CD4-positive, alpha-beta T cell treated with Interleukin-21 for 1 hour (primary cell): ENCODE data around the gene E2F1.
"Not testable (repeated sequence)": the region's sequence is repeated elsewhere in the genome, so short reads cannot be mapped to it uniquely, and the experiment has no call there.

Source experiments
- DNase-seq: peaks from one replicate; pipeline ENCODE4 v3.0.0-alpha.2; 2020

Gene E2F1

GRCh38 chr20:33656783-33657703, 29.1 kb downstream of the E2F1 start:
- DNase-seq, result no peak

- DNase-seq, result no peak
Measured at GRCh38 chr20:33656010-33656782, 30.0 kb downstream of the E2F1 start.

DNA sequence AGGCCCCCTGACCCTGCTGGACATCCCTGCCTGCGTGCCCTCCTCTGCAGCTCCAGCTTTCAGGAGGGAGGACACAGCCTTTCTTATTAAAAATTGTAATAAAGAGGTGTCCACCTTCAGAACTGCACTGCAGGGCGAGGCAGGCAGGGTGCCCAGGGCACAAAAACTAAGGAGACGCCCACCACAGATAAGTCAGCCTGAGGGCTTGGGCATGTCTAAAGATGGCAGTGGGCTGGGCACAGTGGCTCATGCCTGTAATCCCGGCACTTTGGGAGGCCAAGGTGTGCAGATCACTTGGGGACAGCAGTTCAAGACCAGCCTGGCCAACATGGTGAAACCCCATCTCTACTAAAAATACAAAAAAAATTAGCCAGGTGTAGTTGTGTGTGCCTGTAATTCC, 31.0 kb downstream of the E2F1 start:
- DNase-seq, result no peak

DNA sequence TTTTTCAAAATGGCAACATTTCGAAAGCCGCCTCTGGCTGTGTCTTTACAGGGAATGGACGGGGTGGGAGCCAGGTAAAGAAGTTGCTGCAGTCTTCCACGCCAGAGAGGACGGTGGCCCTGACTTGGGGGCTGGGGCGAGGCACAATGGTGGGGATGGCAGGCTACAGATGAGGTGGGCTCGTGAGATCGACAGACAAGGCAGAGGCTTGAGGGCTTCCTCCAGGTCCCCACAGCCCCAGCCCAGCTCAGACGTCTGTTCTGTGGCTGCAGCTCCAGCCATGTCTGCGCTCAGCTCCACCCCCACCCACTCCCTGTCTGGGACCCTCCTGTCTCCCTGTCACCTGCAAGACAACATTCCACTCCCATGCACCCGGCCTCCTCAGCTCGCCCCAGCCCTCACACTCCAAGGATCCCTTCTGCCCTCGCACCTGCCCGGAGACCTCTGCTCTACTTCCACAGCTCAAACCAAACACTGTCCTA, 31.5 kb downstream of the E2F1 start:
- no peak for DNase-seq

DNA sequence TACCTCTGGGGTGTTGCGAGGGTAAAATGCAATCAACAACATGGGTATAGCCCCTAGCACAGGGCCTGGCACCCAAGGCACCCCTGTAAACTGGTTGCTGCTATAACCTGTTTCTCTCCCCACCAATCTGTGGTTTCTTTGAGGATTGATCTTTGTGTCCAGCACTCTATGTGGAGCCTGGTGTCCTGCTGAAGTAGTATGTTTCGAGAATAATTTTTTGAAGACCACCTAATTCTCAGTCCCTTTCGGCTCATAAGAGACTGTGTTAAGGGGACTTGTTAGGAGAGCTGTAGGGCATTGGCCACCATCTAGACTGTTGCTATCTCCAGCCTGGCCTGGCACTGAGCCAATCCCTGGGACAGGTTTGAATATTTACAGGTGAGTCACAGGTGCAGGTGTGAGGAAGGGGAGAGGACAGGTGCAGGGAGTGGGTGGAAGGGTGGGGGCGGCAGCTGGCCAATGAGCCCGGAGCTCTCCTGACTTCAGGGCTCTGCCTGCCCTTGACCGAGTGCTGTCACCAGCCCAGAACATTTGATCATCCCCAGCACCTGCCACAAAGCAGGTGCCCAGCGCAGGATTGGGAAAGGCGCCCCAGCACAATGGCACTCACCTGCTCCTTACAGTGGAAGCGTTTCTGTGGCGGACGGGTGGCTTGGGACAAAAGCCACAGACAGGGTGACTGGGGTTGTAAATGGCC, 32.1 kb downstream of the E2F1 start:
- DNase-seq, result no peak

DNA sequence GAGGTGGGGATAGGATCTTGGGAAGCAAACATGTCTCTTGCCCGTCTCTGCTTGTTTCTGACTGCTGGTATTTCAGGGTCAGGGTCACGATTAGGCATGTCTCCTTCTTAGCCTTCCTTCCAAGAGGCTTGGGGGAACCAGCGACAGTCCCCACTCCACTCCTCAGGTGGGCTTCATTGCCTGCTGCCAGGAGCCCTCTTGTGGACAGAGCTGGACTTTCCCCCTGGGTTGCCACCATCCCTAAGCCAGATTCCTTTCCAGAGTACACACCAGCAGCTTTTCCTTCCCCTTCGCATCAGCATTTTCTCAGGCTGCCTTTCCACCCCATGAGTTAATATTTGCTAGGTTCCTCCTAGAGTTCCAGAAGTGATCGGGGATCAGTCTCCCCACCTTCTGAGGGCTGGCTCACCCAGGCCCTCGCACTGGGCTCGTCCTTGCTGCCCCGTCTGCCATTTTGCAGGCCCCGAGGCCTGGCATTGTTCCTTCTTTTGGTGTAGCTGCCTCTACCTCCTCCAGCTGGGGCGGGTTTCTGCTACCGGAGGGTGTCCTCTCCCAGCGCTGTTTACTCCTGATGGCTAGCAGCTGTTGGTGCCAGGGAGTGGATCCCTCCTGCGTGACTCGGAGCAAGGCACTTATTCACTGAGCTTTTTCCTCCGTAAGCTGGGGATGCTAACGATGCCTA, 32.8 kb downstream of the E2F1 start:
- peak; percentile 53 for DNase-seq

GRCh38 chr20:33651562-33652048, 34.6 kb downstream of the E2F1 start:
- DNase-seq, result no peak

GRCh38 chr20:33650753-33651561, 35.2 kb downstream of the E2F1 start:
- DNase-seq, result no peak

GRCh38 chr20:33650111-33650752, 36.0 kb downstream of the E2F1 start:
- no peak for DNase-seq

- no peak for DNase-seq
Measured at GRCh38 chr20:33649201-33649681, 36.9 kb downstream of the E2F1 start.

DNA sequence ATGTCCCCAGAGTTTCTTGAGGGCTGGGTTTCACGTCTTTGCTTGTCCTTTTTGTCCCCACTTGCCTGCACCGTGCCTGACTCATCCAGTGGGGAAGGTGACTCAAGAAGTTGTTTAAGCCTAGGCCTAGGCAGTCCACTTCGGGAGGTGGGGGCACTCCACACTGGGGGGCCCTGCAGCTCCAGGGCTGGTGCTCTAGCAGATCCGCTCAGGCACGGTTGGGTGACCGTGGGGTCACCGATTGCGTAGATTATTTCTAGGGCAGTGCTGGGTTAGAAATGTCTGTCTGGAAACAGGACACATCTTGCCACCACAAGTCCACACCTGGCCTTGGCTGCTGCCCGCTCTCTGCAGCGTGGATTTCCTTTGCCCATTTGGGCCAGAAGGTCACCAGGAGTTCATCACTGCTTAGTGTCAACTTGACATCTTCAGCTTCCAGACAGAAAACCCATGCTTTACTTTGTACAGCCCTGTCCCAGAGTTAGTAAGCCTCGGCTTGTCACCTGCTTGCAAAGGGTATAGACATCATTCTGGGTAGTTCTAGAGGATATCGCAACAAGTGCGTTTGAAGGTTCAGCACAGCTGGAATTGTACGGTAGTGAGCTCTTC, 37.7 kb downstream of the E2F1 start:
- no peak for DNase-seq

DNA sequence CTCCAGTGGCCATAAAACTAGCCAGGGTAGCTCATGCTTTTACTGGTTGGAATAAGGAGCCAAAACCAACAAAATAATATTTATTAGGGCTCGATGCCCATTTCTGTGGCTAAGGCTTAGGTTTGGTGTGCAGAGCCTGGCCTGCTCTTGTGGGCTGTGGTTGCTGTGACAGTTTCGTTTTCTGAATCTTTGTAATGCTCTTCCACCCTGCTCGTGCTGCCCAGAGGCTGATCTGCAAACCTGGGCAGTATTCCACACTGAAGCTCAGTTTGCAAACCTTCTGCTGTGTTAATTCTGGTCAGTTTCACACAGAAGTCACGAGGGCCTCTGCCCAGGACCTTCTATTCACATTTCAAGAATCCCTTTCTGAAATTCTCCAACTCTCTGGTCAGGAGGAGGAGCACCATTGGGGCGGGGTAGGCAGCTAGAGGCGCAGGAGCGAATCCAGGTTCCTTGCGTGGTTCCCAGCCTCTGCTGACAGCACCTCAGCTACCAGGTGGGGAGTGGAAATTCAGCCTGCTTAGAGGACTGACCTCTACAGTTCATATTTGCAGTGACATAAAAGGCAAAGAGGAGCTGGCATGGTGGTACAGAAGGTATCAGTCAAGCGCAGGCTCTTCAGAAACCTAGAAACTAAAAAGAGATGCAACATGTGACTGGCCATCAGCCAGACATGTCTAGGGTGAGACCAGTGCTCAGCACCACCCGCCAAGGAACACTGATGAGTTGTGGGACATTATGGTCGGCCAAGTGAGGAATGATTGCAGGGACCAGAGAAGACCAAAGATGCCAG, 38.4 kb downstream of the E2F1 start:
- DNase-seq, result peak; percentile 22

GRCh38 chr20:33646959-33647602, 39.1 kb downstream of the E2F1 start:
- not testable (repeated sequence) for DNase-seq

GRCh38 chr20:33646191-33646590, 40.0 kb downstream of the E2F1 start:
- DNase-seq, result no peak

DNA sequence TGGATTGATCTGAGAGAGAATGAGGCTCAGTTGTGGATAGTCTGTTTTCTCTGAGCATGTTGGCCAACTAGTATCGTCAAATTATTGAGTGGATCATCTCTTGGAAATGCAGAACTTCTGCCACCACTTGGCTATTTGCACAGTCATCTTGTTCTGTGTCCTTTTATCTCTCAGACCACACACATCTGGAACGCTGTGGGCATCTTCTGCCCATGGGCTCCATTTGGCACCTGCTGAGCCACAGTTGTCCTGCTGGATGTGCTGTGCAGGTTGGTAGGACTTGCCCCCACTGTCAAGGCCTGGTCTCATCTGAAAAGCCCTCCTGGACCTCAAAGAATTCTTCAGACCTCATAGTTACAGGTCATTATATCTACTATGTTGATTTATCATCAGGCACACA, 40.8 kb downstream of the E2F1 start:
- DNase-seq, result no peak

DNA sequence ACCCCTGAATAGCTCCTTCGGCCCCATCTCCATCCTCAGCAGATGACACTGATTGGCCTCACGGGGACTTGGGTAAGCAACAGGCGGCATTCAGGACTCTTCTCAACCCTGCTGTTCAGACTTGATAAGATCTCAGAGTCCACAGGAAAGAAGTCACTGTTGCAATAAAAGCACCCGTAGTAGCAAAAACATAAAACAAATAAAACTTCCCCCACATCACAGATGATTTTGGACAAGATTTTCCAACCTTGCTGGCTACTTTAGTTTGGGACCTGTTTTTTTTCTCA, 41.2 kb downstream of the E2F1 start:
- no peak for DNase-seq

DNA sequence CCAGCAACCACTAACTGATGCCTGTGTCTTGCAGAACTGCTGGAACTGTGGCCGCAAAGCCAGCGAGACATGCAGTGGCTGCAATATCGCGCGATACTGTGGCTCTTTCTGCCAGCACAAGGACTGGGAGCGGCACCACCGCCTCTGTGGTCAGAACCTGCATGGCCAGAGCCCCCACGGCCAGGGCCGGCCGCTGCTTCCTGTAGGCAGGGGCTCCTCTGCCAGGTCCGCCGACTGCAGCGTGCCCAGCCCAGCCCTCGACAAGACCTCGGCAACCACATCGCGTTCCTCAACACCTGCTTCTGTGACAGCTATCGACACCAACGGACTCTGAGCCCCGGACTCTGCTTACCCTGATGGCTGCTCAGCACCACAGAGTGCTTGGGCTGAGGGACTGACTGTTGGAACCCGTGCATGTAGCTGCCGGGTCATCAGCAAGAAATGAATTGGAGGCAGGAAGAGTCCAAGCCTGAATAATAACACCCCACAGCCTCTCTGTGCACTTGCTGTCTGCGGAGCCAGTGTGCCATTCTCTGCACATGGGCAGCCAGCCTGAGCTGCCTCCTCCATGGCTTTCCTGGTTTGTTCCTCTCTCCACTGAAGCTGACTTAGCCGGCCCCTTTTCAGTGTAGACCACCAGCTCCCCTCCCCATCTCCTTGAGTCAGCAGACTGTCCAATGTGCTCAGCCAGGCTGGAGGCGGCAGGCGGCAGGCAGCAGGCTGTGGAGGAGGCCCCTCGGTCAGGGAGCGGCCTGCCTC, 41.7 kb downstream of the E2F1 start:
- no peak for DNase-seq

DNA sequence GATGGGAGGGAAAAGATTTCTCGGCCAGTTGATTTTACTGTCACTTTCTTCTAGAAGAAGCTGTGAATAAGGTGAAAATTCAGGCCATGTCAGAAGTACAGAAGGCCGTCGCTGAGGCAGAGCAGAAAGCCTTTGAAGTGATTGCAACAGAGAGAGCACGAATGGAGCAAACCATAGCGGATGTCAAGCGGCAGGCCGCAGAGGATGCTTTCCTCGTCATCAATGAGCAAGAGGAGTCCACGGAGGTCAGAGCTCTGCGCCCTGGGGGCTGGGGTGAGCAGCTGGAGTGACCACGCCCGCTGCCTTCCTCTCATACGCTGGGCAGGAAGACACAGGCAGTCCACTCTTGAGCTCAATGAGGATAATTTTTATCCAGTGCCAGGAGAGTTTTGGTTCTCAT, 45.9 kb downstream of the E2F1 start:
- DNase-seq, result no peak

- no peak for DNase-seq
Measured at GRCh38 chr20:33636776-33637175, 49.4 kb downstream of the E2F1 start.
